IMR-90 (cell line): ENCODE measurements around the gene CAMTA1. TPM values are rescaled to one million over a fixed set of nuclear protein-coding genes. Genes with fewer than 3 reads are reported as not detected.

Experiments
- ATAC-seq: fragments of 200-7000 bp; cut with Tn5 transposase; 2 replicates; pipeline ENCODE4 v1.9.1; 2020; ENCODE audit warnings: low read depth, mild to moderate bottlenecking, moderate library complexity
- BruUV-seq: library from RNA; stranded (reverse); fragments of 400-500 nt; replicated peaks from 2 replicates; lab custom pipeline; 2021; lab: Mats Ljungman, UMichigan
- CTCF ChIA-PET: fragments of 300-600 bp; formaldehyde crosslinking; extraction: SDS; loops from one replicate; lab custom pipeline; 2021; ENCODE audit warnings: antibody characterized with exemption; lab: Yijun Ruan, JAX
- POLR2A ChIA-PET: fragments of 300-600 bp; sonication (Branson Sonifier 250); formaldehyde crosslinking; loops from one replicate; lab custom pipeline; 2022; ENCODE audit warnings: antibody characterized with exemption; ENCODE audit not compliant: unreplicated experiment; lab: Charles Lee
- DNase-seq: peaks from one replicate; pipeline ENCODE4 v3.0.0; 2013
- H2AFZ ChIP-seq: replicated peaks from 2 replicates; pipeline ENCODE3; 2013; ENCODE audit warnings: low read length, mild to moderate bottlenecking; ENCODE audit not compliant: poor library complexity
- H2AK5ac ChIP-seq: 2 replicates; pipeline ENCODE4 v1.6.1; 2013; ENCODE audit warnings: low read depth, low read length, inconsistent platforms
- H2AK9ac ChIP-seq: replicated peaks from 2 replicates; pipeline ENCODE3; 2013; ENCODE audit warnings: mild to moderate bottlenecking, low read depth, low read length, moderate library complexity; ENCODE audit not compliant: poor library complexity
- H2BK120ac ChIP-seq: 2 replicates; pipeline ENCODE4 v1.6.1; 2013; ENCODE audit warnings: low read depth, low read length, inconsistent platforms
- H2BK15ac ChIP-seq: 3 replicates; pipeline ENCODE4 v1.6.1; 2013; ENCODE audit warnings: low read depth, low read length, inconsistent platforms
- H2BK20ac ChIP-seq: 2 replicates; pipeline ENCODE4 v1.6.1; 2013; ENCODE audit warnings: low read depth, mild to moderate bottlenecking, inconsistent platforms, low read length, moderate library complexity
- H2BK5ac ChIP-seq: 2 replicates; pipeline ENCODE4 v1.6.1; 2013; ENCODE audit warnings: mild to moderate bottlenecking, low read depth, low read length, inconsistent platforms; ENCODE audit not compliant: poor library complexity, severe bottlenecking
- H3K14ac ChIP-seq: replicated peaks from 2 replicates; pipeline ENCODE4 v1.6.1; 2013; ENCODE audit warnings: low read depth, low read length, inconsistent platforms
- H3K18ac ChIP-seq: 2 replicates; pipeline ENCODE4 v1.6.1; 2013; ENCODE audit warnings: low read depth, low read length, control low read depth
- H3K23ac ChIP-seq: 2 replicates; pipeline ENCODE4 v1.6.1; 2013; ENCODE audit warnings: low read depth, low read length, inconsistent platforms
- H3K27ac ChIP-seq: 2 replicates; pipeline ENCODE4 v1.5.1; 2013; ENCODE audit warnings: mild to moderate bottlenecking, control low read depth, low read length; ENCODE audit not compliant: insufficient read depth
- H3K27me3 ChIP-seq: 2 replicates; pipeline ENCODE4 v1.6.1; 2013; ENCODE audit warnings: low read length; ENCODE audit not compliant: control insufficient read depth, insufficient read depth
- H3K36me3 ChIP-seq: 2 replicates; pipeline ENCODE4 v1.6.1; 2013; ENCODE audit warnings: low read length, mixed read lengths; ENCODE audit not compliant: control insufficient read depth, insufficient read depth
- H3K4ac ChIP-seq: 2 replicates; pipeline ENCODE4 v1.6.1; 2013; ENCODE audit warnings: low read depth, low read length, inconsistent platforms
- H3K4me1 ChIP-seq: 2 replicates; pipeline ENCODE4 v1.6.1; 2013; ENCODE audit warnings: low read length, mixed read lengths; ENCODE audit not compliant: control insufficient read depth, insufficient read depth
- H3K4me2 ChIP-seq: 2 replicates; pipeline ENCODE4 v1.6.1; 2013; ENCODE audit warnings: low read depth, mild to moderate bottlenecking, control low read depth, low read length, moderate library complexity
- H3K4me3 ChIP-seq: 2 replicates; pipeline ENCODE4 v1.5.1; 2013; ENCODE audit warnings: low read depth, mild to moderate bottlenecking, control low read depth, low read length, moderate library complexity; ENCODE audit not compliant: insufficient read depth
- H3K56ac ChIP-seq: 2 replicates; pipeline ENCODE4 v1.6.1; 2013; ENCODE audit warnings: low read length, inconsistent platforms; ENCODE audit not compliant: insufficient read depth; ENCODE audit errors: extremely low read depth
- H3K79me1 ChIP-seq, 2 experiments: 2 replicates each; pipeline ENCODE4 v1.6.1; 2013; ENCODE audit warnings: low read length in 2 of 2, inconsistent platforms in 1 of 2, low read depth in 1 of 2
- H3K9ac ChIP-seq: 2 replicates; pipeline ENCODE4 v1.6.1; 2013; ENCODE audit warnings: low read depth, low read length, control low read depth
- H3K9me1 ChIP-seq: 2 replicates; pipeline ENCODE4 v1.6.1; 2013; ENCODE audit warnings: low read length, inconsistent platforms; ENCODE audit not compliant: insufficient read depth
- H3K9me3 ChIP-seq: 2 replicates; pipeline ENCODE4 v1.6.1; 2013; ENCODE audit warnings: low read length; ENCODE audit not compliant: control insufficient read depth, insufficient read depth
- H4K20me1 ChIP-seq: 2 replicates; pipeline ENCODE4 v1.6.1; 2013; ENCODE audit warnings: low read length, inconsistent platforms; ENCODE audit not compliant: insufficient read depth
- H4K5ac ChIP-seq: 2 replicates; pipeline ENCODE4 v1.6.1; 2013; ENCODE audit warnings: mild to moderate bottlenecking, low read depth, low read length, control low read depth
- H4K8ac ChIP-seq, 2 experiments: 2 replicates each; pipeline ENCODE4 v1.6.1; 2013; ENCODE audit warnings: low read depth in 2 of 2, low read length in 2 of 2, control low read depth in 1 of 2, inconsistent platforms in 1 of 2
- H4K91ac ChIP-seq: 2 replicates; pipeline ENCODE4 v1.6.1; 2013; ENCODE audit warnings: low read depth, low read length, inconsistent platforms; ENCODE audit not compliant: insufficient read depth
- CEBPB ChIP-seq: IDR thresholded peaks from 2 replicates; pipeline ENCODE4 v1.6.1; 2012; ENCODE audit warnings: low read depth, low read length, improper control_type of control experiment
- CHD1 ChIP-seq: IDR thresholded peaks from 2 replicates; pipeline ENCODE4 v1.6.1; 2012; ENCODE audit warnings: low read depth, low read length, improper control_type of control experiment
- CTCF ChIP-seq: conservative IDR thresholded peaks from 2 replicates; pipeline ENCODE4 v1.5.1; 2012; ENCODE audit warnings: mild to moderate bottlenecking, low read depth, low read length, improper control_type of control experiment
- ELK1 ChIP-seq: fragments of 150-350 bp; IDR thresholded peaks from 2 replicates; pipeline ENCODE4 v1.6.1; 2016; ENCODE audit warnings: low read depth, mild to moderate bottlenecking, low read length, moderate library complexity, borderline replicate concordance
- NFE2L2 ChIP-seq: fragments of 150-350 bp; IDR thresholded peaks from 2 replicates; pipeline ENCODE4 v1.6.1; 2016; ENCODE audit warnings: low read depth, mild to moderate bottlenecking, low read length
- RAD21 ChIP-seq: IDR thresholded peaks from 2 replicates; pipeline ENCODE4 v1.6.1; 2012; ENCODE audit warnings: low read length, improper control_type of control experiment
- RCOR1 ChIP-seq: IDR thresholded peaks from 2 replicates; pipeline ENCODE4 v1.6.1; 2012; ENCODE audit warnings: mild to moderate bottlenecking, low read length, improper control_type of control experiment; ENCODE audit not compliant: insufficient replicate concordance
- WGBS, 2 experiments: methylation state at CpG; one replicate each; pipeline versions ENCODE4 v1.1.5 to v1.1.7; 2013; ENCODE audit warnings: missing lambda C conversion rate in 2 of 2; ENCODE audit not compliant: insufficient read length in 1 of 2; ENCODE audit errors: extremely low coverage in 2 of 2; 5-methylcytosine and 5-hydroxymethylcytosine counted together
- dilution Hi-C: fragments of 300-500 bp; cut with HindIII; formaldehyde crosslinking; loops from one replicate; pipeline ENCODE4 v1.14.3; 2018; ENCODE audit warnings: low sequenced_read_pairs; ENCODE audit not compliant: unreplicated experiment
- in situ Hi-C: fragments of 300-500 bp; cut with MboI; formaldehyde crosslinking; loops from 3 replicates; pipeline ENCODE4 v1.14.3; 2019; ENCODE audit warnings: low sequenced_read_pairs, inconsistent platforms, mixed read lengths
- intact Hi-C: fragments of 100-400 bp; cut with micrococcal nuclease; formaldehyde crosslinking; loops from 2 replicates; pipeline ENCODE4 v1.10.0; 2022
- polyA plus RNA-seq, 3 experiments: library from polyadenylated mRNA; depleted of rRNA; stranded (reverse); fragments of >200 nt; gene quantifications; 2 replicates each; pipeline ENCODE4 v1.2.3, GENCODE V29; 2012; ENCODE audit warnings: low replicate concordance in 1 of 3
- total RNA-seq: library from RNA; depleted of rRNA; stranded (reverse); fragments of >200 nt; gene quantifications from 2 replicates; pipeline ENCODE4 v1.2.3, GENCODE V29; 2012

CAMTA1 gene
- total and polyA plus RNA-seq, 2 of the 4 experiments (the other 2 are of a cell fraction), result 35.5 to 74.3 TPM

GRCh38 chr1:6962478-6962995, 177.3 kb downstream of the CAMTA1 start:
- Histone ChIP-seq H3K9ac (no peak overlapping the region), H3K9me3 (no peaks in the 10 kb centered on the region), H3K27ac (no peak overlapping the region), H2AFZ (no peak overlapping the region), H2BK20ac (no peak overlapping the region), H3K36me3 (no peaks in the 10 kb centered on the region), H3K14ac (no peak overlapping the region), H3K79me1 (no peaks in the 10 kb centered on the region), H3K23ac (no peak overlapping the region), H4K20me1 (no peaks in the 10 kb centered on the region), H3K4ac (no peak overlapping the region), H3K18ac (no peak overlapping the region), H2BK5ac (no peak overlapping the region), H3K4me3 (no peak overlapping the region), H3K27me3 (peaks cover 32% of the 10 kb centered on the region), H4K91ac (no peak overlapping the region), H4K5ac (no peak overlapping the region), H4K8ac (no peak overlapping the region), H3K9me1 (peaks cover 3% of the 10 kb centered on the region; the same call in 1 of the 2 replicates), H3K56ac (no peak overlapping the region), H2BK15ac (no peak overlapping the region), H2AK9ac (no peak overlapping the region), H3K4me2 (no peak overlapping the region), H2BK120ac (no peak overlapping the region), H3K4me1 (peaks cover 4% of the 10 kb centered on the region; the same call in 1 of the 2 replicates), H2AK5ac (no peak overlapping the region)
- ChIA-PET CTCF (no interaction called here), POLR2A (no interaction called here)
- in situ Hi-C loops, result no loop called here
- no TSS peak for BruUV-seq
- intact Hi-C loops, result no loop called here
- ATAC-seq, result no peak
- 6% methylated on average over 7 of the region's 14 CpGs; no CpG with 5 or more reads in 1 of the 2 experiments for WGBS, 2 experiments
- dilution Hi-C loops, result no loop called here
- DNase-seq, result no peak
- TF ChIP-seq NFE2L2, result no peak
- no peak for TF ChIP-seq CTCF
- no peak for TF ChIP-seq CHD1
- no peak for TF ChIP-seq RCOR1
- TF ChIP-seq CEBPB, result no peak
- TF ChIP-seq ELK1, result no peak
- TF ChIP-seq RAD21, result no peak
